NCI-H510A (cell line): ENCODE measurements around the gene ESAM.

Experiments used
- DNase-seq: peaks from one replicate; lab custom pipeline; 2025; lab: John Stamatoyannopoulos, UW

ESAM gene

DNA sequence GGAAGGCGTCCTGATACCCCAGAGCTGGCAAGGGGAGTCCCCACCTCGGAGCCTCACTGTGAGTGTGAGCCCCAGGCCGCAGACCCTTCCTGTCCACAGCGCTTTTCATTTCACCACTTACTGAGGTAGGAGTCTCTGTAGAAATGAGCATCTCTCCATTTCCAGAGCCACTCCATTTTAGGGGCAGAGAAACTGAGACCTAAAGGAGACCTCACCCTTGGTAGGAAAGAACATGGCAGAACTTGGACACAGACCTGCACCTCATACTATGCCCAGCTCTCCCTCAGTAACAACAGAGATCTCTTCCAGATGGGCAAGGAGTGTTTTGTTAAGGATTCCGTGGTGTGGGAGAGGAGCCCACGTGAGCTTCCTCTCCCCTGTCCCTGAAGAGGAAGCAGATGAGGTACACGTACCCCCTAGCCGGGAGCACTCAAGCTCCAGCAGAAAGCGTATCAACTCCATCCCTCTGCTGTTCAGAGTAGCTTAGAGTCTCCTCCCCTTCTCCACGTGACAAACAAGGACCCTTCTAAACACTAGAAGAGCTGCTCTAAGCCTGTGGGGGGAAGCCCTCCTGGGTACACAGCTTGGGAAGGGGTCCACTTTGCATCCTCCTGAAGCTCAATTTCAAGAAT, 9.5 kb downstream of the ESAM start:
- DNase-seq = no peak

GRCh38 chr11:124751741-124752470, 10.2 kb downstream of the ESAM start, which contains the start of gene VSIG2:
VSIG2 (minus strand) TSS chr11:124752255; CDS start chr11:124752137, 118 bp downstream.
- no peak for DNase-seq

DNA sequence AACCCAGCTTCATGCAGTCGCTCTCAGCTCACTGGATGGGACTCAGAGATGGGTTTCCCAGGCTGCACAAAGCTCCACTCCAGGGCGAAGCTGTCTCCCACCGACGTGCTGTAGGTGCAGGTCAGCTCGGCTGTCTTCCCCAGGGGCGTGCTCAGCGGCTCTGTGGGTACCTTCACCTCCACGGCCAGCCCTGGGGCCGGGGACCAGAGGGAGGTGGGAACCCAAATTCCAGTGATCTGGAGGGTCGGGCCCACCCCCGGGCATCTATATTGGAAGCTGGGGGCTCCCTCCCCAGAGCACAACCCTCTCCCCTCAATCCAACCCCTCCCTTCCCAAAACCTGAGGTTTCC, 10.7 kb downstream of the ESAM start:
- DNase-seq = no peak

DNA sequence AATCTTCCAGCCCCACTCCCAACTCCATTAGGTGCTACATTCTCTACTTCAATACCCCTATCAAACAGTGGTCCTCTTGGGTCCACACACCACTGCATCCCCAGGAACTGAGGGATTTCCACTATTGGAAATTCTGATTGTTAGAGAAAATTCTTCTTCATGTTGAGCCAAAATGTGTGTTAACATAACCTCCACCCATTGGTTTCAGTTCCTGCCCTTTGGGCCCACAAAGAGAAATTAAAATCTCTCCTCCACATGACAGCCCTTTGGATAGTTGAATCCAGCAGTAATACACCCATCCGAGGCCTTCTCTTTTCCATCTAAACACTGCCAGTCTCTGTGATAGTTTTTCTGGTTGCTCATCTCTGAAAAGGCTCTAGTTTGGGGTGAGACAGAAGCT, 12.2 kb downstream of the ESAM start:
- DNase-seq = no peak

GRCh38 chr11:124748481-124749343, 13.4 kb downstream of the ESAM start:
- no peak for DNase-seq

- no peak for DNase-seq
Observed at GRCh38 chr11:124748100-124748418, 14.0 kb downstream of the ESAM start.

GRCh38 chr11:124747406-124748099, 14.5 kb downstream of the ESAM start:
- DNase-seq = no peak

GRCh38 chr11:124746621-124747243, 15.4 kb downstream of the ESAM start:
- DNase-seq = peak; percentile 52

- peak; percentile 6 for DNase-seq
Observed at GRCh38 chr11:124745835-124746620, 16.1 kb downstream of the ESAM start.

DNA sequence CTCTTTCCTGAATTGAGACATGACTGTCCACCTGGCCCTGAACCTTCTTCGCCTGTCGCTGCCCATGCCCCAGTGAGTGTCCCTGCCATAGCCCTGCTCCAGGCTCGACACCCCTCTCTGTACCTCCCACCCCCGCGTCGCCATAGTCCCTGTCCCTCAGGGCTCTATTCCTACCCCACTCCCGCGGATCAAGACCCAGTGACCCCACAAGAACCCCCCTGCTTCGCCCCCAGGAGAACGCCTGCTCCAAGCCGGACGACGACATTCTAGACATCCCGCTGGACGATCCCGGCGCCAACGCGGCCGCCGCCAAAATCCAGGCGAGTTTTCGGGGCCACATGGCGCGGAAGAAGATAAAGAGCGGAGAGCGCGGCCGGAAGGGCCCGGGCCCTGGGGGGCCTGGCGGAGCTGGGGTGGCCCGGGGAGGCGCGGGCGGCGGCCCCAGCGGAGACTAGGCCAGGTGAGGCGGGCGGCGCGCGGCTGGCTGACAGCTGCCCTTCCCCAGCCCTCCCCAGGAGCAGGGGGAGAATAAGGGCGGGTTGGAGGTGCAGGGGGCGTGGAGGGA, 16.7 kb downstream of the ESAM start:
- no peak for DNase-seq

DNA sequence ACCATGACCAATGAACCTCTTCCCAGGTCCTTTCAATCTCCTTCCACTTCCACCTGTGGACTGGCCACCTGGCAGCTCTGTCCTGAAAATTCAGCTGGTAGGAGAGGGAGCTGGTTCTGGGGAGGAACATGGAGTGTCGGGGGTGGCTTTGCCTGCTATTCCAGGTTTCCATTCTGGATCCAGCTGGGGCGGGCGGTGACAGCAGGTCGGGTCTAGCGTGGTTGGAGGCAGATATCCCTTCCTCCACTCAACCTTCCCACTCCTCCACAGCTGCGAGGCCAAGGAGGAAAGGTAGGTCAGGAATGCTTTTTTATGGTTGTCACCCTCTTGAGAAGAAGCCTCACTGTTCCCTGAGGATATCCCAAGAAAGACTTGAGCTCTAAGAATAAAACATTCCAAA, 19.0 kb downstream of the ESAM start:
- no peak for DNase-seq

DNA sequence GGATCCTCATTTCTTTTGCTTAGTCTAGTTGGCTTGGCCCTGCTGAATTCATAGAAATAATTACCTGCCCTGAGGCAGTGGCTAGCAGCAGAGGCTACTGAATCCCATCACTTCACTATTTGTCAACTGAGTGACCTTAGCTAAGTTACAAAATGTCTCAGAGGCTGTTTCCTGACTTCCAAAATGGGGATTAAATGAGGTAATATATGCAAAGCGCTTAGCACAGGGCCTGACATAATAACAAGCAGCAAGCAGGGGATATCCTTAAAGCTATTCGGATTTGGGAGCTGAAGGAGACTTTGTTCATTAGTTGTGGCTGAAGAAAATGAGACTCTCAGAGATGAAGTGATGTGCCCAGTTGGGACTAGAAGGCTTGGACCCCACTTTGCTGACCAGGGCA, 19.5 kb downstream of the ESAM start:
- no peak for DNase-seq

- no peak for DNase-seq
Observed at GRCh38 chr11:124740277-124740882, 21.7 kb downstream of the ESAM start.

DNA sequence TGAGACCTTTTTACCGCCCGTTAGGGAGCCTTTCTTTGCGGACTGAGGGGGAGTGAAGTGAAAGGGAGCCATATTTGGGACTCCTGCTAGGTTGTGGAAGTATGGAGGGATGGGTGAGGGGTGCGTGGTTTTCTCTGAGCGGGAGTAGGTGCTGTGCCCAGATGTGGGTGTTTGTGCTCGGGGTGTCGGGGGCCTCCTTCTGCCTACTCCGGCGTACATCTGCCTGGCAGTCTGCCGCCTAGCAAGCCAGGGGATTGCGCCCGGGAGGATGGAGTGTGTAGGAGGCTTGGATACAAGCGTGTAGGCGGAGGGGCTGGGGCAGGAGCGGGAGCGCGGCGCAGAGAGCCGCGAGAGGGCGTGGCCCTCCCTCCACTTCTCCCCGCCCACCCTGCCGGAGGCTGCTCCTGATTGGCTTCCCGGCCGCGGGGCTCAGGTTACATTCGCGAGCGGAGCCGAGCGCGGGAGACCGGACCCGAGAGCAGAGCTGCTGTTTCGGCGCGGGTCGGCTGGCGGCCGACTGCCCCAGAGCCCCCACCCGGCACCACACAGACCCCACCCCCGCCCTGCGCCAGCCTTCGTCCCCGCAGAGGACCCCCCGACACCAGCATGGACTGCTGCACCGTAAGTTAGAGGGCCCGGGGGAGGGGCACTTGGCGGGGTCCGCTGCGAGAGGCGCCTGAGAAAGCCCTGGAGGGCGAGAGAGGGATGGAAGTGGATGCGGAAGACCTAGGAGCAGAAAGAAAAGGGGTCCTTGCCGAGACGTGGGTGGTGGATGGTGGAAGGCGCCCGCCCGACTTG, 22.4 kb downstream of the ESAM start, which contains the start of gene NRGN:
Gene NRGN, plus strand, starts transcription at position 464 of the 798 bp plus-strand sequence. Its CDS starts 143 bp downstream, at position 607.
- peak; percentile 71 for DNase-seq

GRCh38 chr11:124738713-124739478, 23.2 kb downstream of the ESAM start:
- DNase-seq = no peak

DNA sequence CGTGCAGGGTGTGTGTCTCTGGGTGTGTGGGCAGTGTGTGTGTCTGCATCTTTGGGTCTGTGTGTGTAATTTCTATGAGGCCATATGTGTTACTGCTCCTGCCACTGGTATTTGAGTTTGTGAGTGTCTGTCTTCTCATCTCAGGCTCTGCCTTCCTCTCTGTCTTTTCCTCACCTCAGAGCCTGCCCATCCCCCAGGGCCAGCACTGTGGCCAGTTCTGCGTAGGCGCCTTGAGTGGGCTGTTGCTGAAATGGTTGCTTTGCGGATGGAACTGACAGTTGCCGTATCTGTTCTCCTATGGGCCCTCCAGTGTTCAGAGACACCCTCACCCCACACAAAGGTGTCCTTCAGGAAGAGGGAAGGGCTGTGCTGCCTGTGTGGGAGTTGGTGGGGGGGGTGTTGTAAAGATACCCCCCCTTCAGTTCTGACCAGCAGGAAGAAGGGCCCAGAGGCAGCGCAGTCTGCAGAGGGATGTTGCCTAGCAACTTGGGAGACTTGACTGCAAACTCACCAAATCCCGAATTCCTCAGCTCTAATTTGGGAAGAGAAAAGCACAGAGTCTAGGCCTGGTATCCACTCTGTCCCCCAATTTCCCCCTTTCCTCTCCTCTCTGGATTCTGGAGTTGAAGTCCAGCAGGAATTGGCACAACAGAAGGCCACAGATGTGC, 24.3 kb downstream of the ESAM start:
- no peak for DNase-seq

GRCh38 chr11:124736736-124737135, 25.4 kb downstream of the ESAM start:
- DNase-seq = no peak

DNA sequence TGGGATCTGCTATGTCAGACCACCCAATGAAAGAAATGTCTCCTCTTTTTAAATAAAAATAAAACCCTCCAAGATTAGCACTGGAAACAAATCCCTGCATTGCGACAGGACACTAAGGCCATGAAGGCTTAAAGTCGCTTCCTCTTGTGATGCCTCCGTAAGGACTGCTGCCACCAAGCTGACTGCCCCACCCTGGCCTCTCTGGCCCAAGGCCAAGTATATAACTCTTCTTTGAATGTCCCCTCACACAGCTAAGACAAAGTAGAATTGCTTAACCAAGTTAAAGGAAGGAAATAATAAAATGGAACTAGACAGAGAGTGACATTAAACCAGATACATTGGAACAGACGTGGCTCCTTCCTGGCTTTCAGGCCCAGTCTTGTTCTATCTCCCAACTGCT, 29.9 kb downstream of the ESAM start:
- DNase-seq = no peak
